Astrocyte (in vitro differentiated cells and primary cell): ENCODE results near the gene THSD7B. TPM values are rescaled to one million over a fixed set of nuclear protein-coding genes. Genes with fewer than 3 reads are reported as not detected.

Experiments
- DNase-seq: peaks from one replicate; pipeline ENCODE4 v3.0.0-alpha.2; 2010; ENCODE audit warnings: low read depth
- FAIRE-seq: peaks from 2 replicates; lab custom pipeline; 2011; peaks lifted over from hg19 to GRCh38; lab: Jason Lieb, UNC
- H2AFZ ChIP-seq: 2 replicates; pipeline ENCODE4 v1.6.0; 2012; ENCODE audit warnings: low read depth, low read length, inconsistent platforms
- H3K27ac ChIP-seq: 2 replicates; pipeline ENCODE4 v1.5.1; 2011; ENCODE audit warnings: low read depth, low read length, inconsistent platforms
- H3K27me3 ChIP-seq: 2 replicates; pipeline ENCODE4 v1.6.0; 2011; ENCODE audit warnings: low read length, inconsistent platforms; ENCODE audit not compliant: insufficient read depth
- H3K36me3 ChIP-seq: 2 replicates; pipeline ENCODE4 v1.5.1; 2011; ENCODE audit warnings: low read length, inconsistent platforms; ENCODE audit not compliant: insufficient read depth
- H3K4me1 ChIP-seq: 2 replicates; pipeline ENCODE4 v1.5.1; 2011; ENCODE audit warnings: low read length, inconsistent platforms; ENCODE audit not compliant: insufficient read depth
- H3K4me2 ChIP-seq: 2 replicates; pipeline ENCODE4 v1.6.0; 2012; ENCODE audit warnings: low read length, inconsistent platforms
- H3K4me3 ChIP-seq: 2 replicates; pipeline ENCODE4 v1.5.1; 2011; ENCODE audit warnings: low read depth, mild to moderate bottlenecking, low read length, inconsistent platforms; ENCODE audit not compliant: insufficient read depth
- H3K79me2 ChIP-seq: 2 replicates; pipeline ENCODE4 v1.6.0; 2012; ENCODE audit warnings: mild to moderate bottlenecking, low read length, inconsistent platforms; ENCODE audit not compliant: insufficient read depth
- H3K9ac ChIP-seq: 2 replicates; pipeline ENCODE4 v1.6.0; 2012; ENCODE audit warnings: mild to moderate bottlenecking, low read length, inconsistent platforms
- H3K9me3 ChIP-seq: 2 replicates; pipeline ENCODE4 v1.5.1; 2012; ENCODE audit warnings: low read depth, mild to moderate bottlenecking, low read length, inconsistent platforms; ENCODE audit not compliant: insufficient read depth
- H4K20me1 ChIP-seq: 2 replicates; pipeline ENCODE4 v1.6.0; 2012; ENCODE audit warnings: low read length, inconsistent platforms; ENCODE audit not compliant: insufficient read depth
- H3K27ac Mint-ChIP-seq: one replicate; pipeline ENCODE4 v1.8.0; 2021; ENCODE audit warnings: mild to moderate bottlenecking, mixed read lengths; ENCODE audit not compliant: unreplicated experiment
- H3K27me3 Mint-ChIP-seq: one replicate; pipeline ENCODE4 v1.8.0; 2021; ENCODE audit warnings: low read depth, mixed read lengths; ENCODE audit not compliant: unreplicated experiment
- H3K36me3 Mint-ChIP-seq: one replicate; pipeline ENCODE4 v1.8.0; 2021; ENCODE audit warnings: low read depth, mixed read lengths; ENCODE audit not compliant: unreplicated experiment
- H3K4me1 Mint-ChIP-seq: one replicate; pipeline ENCODE4 v1.8.0; 2021; ENCODE audit warnings: low read depth, mixed read lengths; ENCODE audit not compliant: unreplicated experiment
- H3K4me3 Mint-ChIP-seq: one replicate; pipeline ENCODE4 v1.8.0; 2021; ENCODE audit warnings: mild to moderate bottlenecking, moderate library complexity, mixed read lengths; ENCODE audit not compliant: unreplicated experiment
- H3K9me3 Mint-ChIP-seq: one replicate; pipeline ENCODE4 v1.8.0; 2021; ENCODE audit warnings: mild to moderate bottlenecking, mixed read lengths; ENCODE audit not compliant: unreplicated experiment
- CTCF ChIP-seq: IDR thresholded peaks from 2 replicates; pipeline ENCODE4 v1.5.1; 2011; ENCODE audit warnings: low read depth, mild to moderate bottlenecking, inconsistent platforms, low read length, moderate library complexity; ENCODE audit not compliant: insufficient read depth
- EZH2 ChIP-seq: IDR thresholded peaks from 2 replicates; pipeline ENCODE4 v1.6.1; 2012; ENCODE audit warnings: mild to moderate bottlenecking, low read length, inconsistent platforms; ENCODE audit not compliant: insufficient read depth
- total RNA-seq: library from RNA; stranded (reverse); gene quantifications from 2 replicates; pipeline ENCODE4 v1.2.1, GENCODE V29; 2021

Gene THSD7B
- total RNA-seq, 1 donor from 2014 or later: 0.18 TPM

GRCh38 chr2:137207030-137207429 is 441.7 kb downstream of the THSD7B start:
- no peak overlapping the region for H3K4me3 Mint-ChIP-seq

DNA sequence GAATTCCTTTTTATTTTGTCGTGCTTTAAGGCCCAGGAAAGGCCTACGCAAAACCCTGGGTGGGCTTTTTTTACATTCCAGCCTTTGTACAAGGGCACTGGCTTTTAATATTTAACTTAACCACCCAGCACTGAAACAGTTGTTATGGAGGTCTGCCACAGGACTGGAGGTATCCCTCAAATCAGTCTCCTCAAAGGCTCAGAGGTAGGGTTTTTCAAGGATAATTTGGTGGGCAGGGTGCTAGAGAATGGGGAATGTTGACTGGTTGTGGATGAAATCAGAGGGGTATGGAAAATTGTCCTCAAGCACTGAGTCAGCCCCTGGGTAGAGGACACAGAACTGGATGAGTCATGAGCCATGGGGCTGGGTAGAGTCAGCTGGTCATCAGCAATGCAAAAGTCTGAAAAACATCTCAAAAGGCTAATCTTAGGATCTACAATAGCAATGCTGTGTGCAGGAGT is 443.1 kb downstream of the THSD7B start:
- H3K4me3 Mint-ChIP-seq: no peak overlapping the region
- peak; percentile 58 for DNase-seq
- peak overlapping the region; percentile 37 for H2AFZ ChIP-seq
- peaks cover 8% of the 10 kb centered on the region for H3K4me1 Mint-ChIP-seq
- peak overlapping the region; percentile 5 for H3K27ac Mint-ChIP-seq
- no peaks in the 10 kb centered on the region for H3K9me3 ChIP-seq
- no peak overlapping the region for H3K4me2 ChIP-seq
- peaks cover 5% of the 10 kb centered on the region for H3K4me1 ChIP-seq
- H3K4me3 ChIP-seq: no peak overlapping the region
- H3K9me3 Mint-ChIP-seq: no peaks in the 10 kb centered on the region
- no peaks in the 10 kb centered on the region for H3K27me3 ChIP-seq
- no peak overlapping the region for H3K9ac ChIP-seq
- no peaks in the 10 kb centered on the region for H4K20me1 ChIP-seq
- TF ChIP-seq EZH2: no peak
- TF ChIP-seq CTCF: no peak
- no peaks in the 10 kb centered on the region for H3K36me3 Mint-ChIP-seq
- no peaks in the 10 kb centered on the region for H3K79me2 ChIP-seq
- H3K36me3 ChIP-seq: no peaks in the 10 kb centered on the region
- H3K27me3 Mint-ChIP-seq: no peaks in the 10 kb centered on the region
- no peak overlapping the region for H3K27ac ChIP-seq
- FAIRE-seq: peak; percentile 20

More at GRCh38 chr2:137207030-137207429, 441.7 kb downstream of the THSD7B start:
- no peak for TF ChIP-seq CTCF
- H3K27me3 ChIP-seq: no peaks in the 10 kb centered on the region
- H3K4me1 Mint-ChIP-seq: peaks cover 8% of the 10 kb centered on the region
- no peak for FAIRE-seq
- H3K79me2 ChIP-seq: no peaks in the 10 kb centered on the region
- no peak overlapping the region for H3K27ac ChIP-seq
- H3K36me3 Mint-ChIP-seq: no peaks in the 10 kb centered on the region
- no peak overlapping the region for H3K4me2 ChIP-seq
- no peaks in the 10 kb centered on the region for H4K20me1 ChIP-seq
- H3K9me3 Mint-ChIP-seq: no peaks in the 10 kb centered on the region
- no peak overlapping the region for H3K9ac ChIP-seq
- no peak overlapping the region for H3K27ac Mint-ChIP-seq
- H3K4me1 ChIP-seq: peaks cover 5% of the 10 kb centered on the region
- H3K27me3 Mint-ChIP-seq: no peaks in the 10 kb centered on the region
- DNase-seq: no peak
- no peaks in the 10 kb centered on the region for H3K9me3 ChIP-seq
- no peak overlapping the region for H3K4me3 ChIP-seq
- no peak overlapping the region for H2AFZ ChIP-seq
- no peaks in the 10 kb centered on the region for H3K36me3 ChIP-seq

- Mint-ChIP-seq H3K4me3 (no peak overlapping the region), H3K9me3 (no peaks in the 10 kb centered on the region), H3K36me3 (no peaks in the 10 kb centered on the region), H3K27ac (no peak overlapping the region), H3K4me1 (peaks cover 8% of the 10 kb centered on the region), H3K27me3 (no peaks in the 10 kb centered on the region)
- Histone ChIP-seq H3K27me3 (no peaks in the 10 kb centered on the region), H3K4me3 (no peak overlapping the region), H2AFZ (no peak overlapping the region), H3K27ac (no peak overlapping the region), H3K36me3 (no peaks in the 10 kb centered on the region), H3K9me3 (no peaks in the 10 kb centered on the region), H3K4me2 (no peak overlapping the region), H3K4me1 (peaks cover 5% of the 10 kb centered on the region), H4K20me1 (no peaks in the 10 kb centered on the region), H3K79me2 (no peaks in the 10 kb centered on the region), H3K9ac (no peak overlapping the region)
- no peak for TF ChIP-seq CTCF
- TF ChIP-seq EZH2: no peak
- FAIRE-seq: no peak
- DNase-seq: no peak
Measured at GRCh38 chr2:137210039-137210438, 444.7 kb downstream of the THSD7B start.
